Measurements from ENCODE around the gene UBE2V1. TPM values are rescaled to one million over a fixed set of nuclear protein-coding genes. Genes with fewer than 3 reads are reported as not detected.
"Not testable (repeated sequence)": the region's sequence is repeated elsewhere in the genome, so short reads cannot be mapped to it uniquely, and the experiment has no call there.

Gene UBE2V1
- polyA plus RNA-seq, 1 donor, result 112 TPM

DNA sequence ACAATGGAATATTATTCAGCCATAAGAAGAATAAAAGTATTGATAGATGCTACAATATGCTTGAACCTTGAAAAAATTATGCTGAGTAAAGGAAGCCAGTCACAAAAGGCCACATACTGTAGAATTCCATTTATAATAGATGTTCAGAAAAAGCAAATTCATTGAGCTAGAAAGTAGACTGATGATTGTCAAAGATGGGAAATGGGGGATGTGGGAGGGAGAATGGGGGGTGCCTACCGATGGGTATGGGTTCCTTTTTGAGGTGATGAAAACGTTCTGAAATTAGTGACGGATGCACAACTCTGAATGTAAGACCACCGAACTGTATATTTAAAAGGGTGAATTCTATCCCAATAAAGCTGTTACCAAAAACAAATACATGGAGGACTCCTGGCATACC lies 18.4 kb downstream of the UBE2V1 start:
- no peak for DNase-seq

DNA sequence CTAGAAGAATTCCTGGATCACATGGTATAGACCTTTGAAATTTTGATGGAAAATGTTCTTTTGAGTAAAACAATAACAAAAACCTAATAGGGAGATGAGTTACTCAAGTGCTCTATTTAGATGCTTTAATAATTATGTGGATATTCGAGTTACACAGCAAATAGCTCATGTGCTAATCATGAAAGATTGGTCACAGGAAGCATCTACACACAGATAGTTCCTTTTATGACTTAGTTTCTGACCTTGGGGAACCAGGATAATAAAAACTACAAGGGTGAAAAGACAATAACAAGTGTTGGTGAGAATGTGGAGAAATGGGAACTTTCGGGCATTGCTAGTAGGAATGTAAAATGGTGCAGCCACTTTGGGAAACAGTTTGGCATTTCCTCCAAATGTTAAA lies 19.7 kb downstream of the UBE2V1 start:
- no peak for DNase-seq

DNA sequence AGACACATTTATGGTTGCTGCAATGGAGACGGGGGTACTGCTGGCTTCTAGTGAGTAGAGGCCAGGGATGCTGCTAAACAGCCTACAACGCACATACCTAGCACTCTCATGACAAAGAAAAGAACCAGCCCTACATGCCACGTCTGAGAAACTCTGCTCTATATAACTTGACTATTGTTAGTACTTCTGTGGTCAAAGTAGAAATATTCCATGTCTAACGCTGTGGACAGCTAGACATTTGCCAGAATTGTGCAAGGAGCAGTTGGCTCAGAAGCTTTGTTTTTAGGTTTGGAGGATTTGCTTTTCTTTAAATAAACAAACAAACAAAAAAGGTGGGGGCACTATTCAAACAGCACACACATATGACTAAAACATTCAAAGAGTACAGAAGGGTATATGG lies 20.5 kb downstream of the UBE2V1 start:
- no peak for DNase-seq

DNA sequence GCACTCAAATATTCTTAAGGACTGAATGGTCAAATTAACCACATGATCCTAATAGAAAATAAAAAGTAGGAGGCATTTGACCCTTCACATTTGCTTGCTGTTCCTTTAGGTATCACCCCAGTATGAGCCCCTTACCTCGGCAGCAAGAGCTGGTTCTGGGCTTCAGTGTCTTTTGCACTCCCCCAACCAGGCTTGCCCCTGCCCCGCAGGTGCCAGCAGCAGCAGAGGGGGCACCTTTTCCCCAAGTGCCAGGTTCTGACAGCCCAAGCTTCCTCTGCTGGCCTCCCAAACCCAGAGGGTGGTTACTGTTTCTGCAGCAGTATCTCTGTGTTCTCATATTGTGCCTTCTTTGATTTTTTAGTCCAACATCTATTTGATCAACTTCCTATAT lies 23.2 kb downstream of the UBE2V1 start:
- no peak for DNase-seq

DNA sequence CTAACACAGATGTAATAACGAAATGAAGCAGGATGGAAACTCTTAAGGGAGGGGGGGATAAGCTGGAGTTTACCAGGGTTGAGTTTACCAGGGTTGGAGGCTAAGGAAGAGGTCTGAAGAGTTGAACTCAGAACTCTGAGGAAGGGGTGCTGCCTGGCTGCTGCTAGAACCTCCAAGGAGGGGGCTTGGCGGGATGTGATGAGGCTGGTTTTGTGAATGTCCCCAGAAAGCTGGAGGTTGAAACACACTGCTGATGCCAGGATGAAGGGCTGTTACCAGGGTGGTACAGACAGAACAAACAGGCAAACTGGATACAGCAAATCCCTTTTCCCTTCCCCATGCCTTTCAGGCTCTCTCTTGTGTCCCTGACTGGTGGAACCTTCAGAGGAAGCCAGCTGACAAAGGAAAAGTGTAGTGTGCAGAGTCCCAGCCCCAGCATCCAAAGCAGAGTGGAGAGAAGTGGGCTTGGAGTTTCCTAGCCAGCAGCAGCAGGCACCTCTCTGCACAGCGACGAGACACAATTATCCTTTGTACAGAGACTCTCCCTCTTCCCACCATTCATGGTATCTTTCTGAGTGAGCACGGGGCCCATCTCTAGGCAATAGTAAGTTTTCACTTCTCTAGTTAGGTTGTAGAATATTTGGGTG lies 23.7 kb downstream of the UBE2V1 start:
- DNase-seq, result no peak

DNA sequence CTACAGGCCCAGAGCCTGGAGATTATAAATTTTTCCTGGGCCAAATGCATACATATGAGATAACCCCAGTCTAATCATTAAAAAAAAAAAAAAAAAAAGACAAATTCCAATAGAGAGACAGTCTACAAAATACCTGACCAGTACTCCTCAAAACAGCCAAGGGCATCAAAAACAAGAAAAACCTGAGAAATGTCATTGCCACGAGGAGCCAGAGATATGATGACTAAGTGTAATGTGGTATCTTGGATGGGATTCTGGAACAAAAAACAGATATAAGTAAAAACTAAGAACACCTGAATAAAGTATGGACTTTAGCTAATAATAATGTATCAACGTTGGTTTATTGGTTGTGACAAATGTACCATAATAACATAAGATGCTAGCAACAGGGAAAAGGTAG lies 24.9 kb downstream of the UBE2V1 start:
- no peak for DNase-seq

DNA sequence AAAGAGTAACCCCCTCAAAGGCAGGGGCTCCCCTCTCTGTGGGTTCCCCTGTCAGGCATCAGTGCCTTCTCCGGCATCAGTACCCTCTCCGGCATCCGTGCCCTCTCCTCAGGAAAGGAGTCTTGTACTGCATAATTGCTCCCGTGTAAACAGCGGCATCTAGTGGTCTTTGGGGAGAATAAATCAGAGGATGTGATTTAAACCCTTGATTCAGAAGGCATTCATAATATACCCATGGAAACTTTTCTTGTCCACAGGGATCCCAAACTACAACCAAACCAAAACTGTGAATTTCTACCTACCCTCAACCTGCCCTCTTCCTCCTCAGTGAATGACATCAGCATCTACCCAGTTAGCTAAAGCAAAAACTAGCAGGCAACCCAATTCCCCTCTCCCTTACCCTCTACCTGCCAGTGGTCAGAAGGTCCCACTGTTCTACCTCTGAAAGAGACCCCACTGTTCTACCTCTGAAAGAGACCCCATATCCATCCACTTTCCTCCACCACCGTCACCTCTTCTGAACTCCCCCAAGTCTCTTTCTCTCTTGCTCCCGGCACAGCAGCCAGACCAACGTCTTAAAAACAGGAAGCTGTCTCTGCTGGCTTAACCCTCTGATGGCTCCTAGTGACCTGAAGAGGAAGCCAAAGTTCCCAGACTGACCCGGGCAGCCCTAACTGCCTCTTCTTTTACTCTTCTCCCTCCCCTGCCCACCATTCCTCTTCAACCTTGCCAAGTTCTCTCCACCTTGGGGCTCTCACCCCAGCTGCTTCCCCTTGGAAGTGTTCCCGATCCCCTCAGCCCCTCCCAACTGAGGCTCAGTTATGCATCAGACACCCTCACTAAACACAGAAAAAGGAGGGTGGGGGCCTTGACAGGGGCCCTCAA lies 27.2 kb downstream of the UBE2V1 start:
- peak; percentile 46 for DNase-seq

DNA sequence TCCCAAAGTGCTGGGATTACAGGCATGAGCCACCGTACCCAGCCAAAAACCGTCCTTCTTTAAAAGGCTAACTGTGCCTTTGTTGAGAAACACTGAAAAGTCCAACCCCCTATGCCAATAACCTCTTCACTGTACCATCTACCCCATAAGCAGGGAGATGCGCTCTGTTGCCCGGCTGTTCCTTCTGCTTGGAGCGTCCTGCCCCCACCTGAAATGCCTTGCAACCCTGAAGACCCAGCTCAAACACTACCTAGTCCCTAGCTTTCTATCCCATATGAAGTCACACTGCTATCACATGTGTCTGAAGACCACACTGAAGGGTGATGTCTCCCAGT lies 27.8 kb downstream of the UBE2V1 start:
- DNase-seq, result no peak

DNA sequence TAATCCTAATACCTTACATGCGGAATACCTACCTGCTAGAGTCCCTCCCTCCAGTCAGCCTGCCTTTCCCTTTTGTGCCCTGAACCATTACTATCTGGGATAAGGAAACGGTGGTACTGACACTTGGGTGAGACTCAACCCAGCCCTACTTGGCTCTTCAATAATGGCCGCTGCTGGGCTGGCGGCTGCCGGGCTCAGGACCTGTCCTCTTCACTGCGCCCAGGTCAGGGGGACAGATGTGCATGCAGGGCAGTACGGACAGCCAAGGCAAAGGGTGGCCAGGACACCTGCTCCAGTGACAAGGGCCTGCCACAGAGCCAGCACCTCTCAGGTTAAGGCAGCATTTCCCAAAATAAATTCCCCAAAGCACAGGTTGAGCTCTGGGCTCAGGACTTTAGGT lies 29.9 kb downstream of the UBE2V1 start:
- no peak for DNase-seq

DNA sequence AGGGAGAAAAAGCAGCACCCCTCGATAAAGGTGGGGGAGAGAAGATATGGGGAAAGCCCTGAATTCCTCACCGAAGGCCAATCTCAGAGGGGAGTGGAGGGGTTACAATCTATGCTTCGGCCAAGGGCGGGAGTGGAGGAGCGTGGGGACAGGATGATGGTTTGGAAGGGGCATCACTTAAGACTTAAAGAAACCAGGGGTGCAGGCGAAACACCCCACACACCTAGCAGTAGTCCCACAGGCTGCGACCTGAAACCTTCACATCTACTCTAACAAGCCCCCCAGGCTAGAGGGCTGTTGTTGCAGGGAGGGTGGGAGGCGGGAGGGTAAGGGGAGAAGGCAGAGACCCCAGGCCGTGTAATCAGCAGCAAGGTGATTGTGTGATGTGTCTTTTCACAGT lies 30.9 kb downstream of the UBE2V1 start:
- DNase-seq, result not testable (repeated sequence)

DNA sequence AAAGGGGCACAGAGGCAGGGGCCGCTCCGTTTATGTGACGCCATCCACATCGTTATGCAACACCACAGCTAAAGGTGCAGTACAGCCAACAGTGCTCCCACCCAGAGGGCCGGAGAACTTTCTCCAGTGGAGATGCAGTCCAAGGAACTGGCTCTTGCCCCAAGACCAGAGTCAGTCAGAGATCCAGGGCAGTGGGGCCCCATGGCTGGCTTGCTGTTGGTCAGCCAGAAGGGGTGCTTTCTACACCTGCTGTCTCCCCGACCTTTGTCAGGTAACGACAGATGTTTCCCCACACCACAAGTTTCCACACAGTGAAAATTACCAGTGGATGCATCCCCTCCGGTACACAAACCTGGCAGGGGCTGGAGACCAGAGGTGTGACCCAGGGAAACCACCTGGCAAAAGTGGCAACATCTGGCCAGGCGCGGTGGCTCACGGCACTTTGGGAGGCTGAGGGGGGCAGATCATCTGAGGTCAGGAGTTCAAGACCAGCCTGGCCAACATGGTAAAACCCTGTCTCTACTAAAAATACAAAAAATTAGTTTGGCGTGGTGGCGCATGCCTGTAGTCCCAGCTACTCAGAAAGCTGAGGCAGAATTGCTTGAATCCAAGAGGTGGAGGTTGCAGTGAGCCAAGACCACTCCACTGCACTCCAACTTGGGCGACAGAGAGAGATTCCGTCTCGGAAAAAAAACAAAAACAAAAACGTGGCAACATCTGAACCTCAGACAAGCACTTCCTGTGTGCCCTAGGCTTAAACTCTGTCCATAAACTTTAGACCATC lies 34.9 kb downstream of the UBE2V1 start:
- DNase-seq, result no peak

DNA sequence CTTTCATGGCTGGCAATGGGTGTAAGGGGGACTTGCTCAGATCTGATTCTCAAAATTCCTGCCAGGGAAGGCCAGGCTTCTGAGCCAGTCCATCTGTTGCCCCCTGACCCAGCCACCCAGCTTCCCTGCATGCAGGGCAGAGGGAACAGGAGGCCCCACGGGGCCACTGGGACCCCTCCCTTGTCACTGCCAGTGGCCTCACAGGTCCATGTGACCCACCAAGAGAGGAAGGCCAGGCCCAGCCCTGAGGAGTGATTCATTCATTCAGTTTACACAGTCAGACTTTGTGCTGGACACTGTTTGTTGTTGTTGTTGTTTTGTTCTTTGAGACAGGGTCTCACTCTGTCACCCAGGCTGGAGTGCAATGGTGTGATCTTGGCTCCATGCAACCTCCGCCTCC lies 39.5 kb downstream of the UBE2V1 start:
- DNase-seq, result no peak

DNA sequence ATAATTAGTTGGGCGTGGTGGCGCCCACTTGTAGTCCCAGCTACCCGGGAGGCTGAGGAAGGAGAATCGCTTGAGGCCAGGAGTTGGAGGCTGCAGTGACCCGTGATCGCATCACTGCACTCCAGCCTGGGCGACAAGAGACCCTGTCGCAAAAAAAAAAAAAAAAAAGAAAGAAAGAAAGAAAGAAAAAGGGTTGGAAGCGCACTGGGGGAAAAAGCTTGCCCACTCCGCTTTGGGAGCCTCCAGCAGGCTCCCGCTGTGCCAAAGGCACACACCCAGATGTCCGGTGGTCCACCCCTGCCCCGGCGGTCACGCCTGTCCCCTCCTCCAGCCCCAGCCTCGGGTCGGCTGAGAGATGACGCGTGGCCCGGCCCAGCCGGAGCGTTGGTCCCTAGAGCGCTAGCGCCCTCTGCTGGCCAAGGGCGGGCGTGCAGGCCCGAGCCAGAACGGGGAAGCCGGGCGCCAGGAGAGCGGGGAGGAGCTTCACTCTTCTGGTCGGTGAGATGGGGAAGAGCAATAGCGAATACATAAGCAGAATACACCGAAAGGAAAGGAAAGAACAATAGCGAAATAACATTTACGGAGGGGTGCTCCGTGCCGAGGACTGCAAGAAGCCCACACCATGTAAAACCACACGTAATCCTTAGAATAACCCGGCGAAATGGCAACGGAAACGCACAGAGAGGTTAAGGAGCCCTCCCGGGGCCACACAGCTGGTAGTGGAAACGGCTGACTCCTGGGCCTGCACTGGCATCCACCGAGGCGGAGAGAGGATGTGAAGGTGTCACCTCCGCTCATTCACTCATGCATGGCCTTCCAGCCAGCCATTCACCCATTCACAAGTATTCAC lies 41.7 kb downstream of the UBE2V1 start:
- peak; percentile 90 for DNase-seq

DNA sequence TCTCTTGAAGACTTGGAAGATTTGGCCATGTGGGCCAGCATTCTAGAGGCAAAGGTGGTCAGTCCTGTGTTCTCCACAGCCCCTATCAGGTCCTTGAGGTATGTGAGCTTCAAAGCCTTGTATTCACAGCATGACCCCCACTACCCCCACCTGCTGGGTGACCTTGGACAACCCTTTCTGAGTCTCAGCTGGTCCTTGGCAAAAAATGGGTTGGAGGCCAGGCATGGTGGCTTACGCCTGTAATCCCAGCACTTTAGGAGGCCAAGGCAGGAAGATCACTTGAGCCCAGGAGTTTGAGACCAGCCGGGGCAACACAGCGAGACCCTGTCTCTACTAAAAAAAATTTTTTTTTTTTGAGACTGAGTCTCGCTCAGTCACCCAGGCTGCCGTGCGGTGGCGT lies 42.6 kb downstream of the UBE2V1 start:
- no peak for DNase-seq

DNA sequence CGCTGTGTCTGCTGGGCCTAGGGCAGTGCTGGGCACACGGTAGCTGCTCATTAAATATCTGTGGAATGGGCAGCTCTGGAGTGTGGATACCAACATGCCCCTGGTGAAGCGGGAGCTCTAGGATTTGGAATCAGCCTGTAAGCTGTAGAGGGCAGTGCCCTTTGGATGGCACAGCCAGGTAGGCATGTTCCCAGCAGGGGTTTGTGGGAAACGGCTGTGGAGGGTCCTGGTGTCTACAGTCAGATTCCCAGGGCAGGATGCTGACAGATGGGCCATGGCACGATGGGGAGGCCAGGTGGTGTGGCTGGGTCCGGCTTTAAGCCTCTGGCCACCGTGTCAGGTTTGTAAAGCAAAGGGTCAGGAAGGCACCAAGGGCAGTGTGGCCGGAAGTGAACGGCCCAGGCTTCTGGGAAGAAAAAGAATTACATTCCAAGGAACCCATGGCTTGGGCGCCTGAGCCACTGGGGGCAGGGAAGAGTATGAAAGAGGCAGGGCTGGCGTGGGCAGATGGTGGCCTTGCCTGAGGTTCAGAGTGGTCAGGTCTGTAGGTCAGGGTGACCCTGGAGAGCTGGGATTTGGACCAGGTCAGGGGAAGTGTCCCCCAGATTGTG lies 44.8 kb downstream of the UBE2V1 start:
- DNase-seq, result no peak

DNA sequence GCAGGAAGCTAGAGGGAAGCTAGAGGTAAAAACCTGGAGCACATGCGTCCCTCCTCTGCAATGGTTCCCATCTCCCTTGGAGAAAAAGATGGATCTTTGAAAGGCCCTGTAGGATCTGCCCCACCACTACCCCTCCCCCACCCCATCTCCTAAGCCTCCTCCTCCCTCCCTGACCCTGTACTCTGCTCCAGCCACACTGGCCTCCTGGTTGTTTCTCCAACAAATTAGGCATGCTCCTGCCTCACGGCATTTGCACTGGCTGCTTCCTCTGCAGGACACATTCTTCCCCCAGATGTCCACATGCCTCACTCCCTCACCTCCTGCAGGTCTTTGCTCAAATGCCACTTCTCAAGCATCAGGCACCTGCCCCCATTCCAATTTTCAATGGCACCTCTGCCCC lies 45.5 kb downstream of the UBE2V1 start:
- no peak for DNase-seq

DNA sequence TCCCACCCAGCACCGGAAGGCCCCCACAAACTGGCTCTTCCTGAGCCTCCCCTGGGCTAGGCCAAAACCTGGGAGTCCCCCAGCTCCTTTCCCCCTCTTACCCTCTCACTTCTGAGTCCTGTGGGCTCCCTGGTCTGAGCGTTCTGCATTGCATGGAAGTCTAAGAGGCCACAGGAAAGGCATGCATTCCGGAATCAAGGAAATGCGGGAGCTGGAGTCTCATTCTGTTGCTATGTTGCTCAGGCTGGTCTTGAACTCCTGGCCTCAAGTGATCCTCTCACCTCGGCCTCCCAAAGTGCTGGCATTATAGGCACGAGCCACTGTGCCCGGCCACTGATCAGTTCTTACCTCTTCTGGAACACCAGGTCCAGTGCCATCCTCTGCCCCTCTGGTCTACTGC lies 45.9 kb downstream of the UBE2V1 start:
- no peak for DNase-seq

DNA sequence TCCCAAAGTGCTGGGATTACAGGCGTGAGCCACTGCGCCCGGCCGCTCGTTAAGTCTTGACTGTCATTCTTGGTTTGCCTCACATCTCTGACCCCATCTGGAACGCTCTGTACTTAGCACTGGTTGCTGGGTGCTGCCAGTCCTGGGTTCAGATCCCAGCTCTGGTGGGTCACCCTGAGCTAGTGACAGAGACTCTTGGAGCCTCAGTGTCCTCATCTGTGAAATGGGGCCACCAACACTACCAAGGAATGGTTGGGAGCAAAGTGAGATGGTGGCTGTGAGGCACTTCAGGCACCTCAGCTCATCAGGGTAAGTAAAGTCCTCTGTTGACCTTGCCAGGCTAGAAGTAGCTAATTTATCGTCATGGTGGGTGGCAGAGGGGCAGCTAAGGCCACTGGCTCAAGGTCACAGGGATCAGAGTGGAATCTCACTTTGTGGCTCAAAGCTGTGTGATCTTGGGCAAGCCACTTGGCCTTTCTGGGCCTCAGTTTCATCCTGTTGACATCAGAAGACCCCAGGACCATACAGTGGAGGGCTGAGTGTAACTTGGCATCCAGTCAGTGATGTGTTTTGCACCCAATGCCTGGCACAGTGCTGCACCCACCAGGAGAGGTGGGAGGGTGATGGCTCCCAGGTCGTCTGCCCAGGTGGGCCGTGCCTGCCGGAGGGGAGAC lies 46.7 kb downstream of the UBE2V1 start:
- no peak for DNase-seq

DNA sequence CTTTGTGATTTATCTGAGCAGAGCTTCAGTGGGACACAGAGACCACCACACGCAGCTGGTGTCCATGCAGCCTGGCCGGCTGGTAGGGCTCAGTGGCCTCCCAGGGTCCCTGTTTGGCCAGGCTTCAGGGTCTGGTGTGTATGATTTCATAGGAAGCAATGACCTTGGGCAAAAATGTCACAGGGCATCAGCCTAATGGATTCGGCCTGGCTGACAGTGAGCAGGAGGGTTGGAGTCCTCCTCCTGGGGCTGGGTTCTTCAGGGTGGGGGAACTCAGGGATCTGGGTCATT lies 47.7 kb downstream of the UBE2V1 start:
- no peak for DNase-seq

DNA sequence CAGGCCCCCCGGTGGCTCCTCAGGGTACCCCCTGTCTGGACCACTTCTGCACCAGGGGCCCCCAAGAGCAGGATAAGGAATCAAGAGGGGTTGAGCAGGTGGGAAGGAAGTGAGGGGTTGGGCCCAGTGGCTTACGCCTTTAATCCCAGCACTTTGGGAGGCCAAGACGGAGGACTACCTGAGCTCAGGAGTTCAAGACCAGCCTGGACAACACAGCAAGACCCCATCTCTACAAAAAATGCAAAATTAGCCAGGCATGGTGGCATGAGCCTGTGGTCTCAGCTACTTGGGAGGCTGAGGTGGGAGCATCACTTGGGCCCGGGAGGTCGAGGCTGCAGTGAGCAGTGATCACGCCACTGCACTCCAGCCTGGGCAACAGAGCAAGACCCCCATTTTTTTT lies 49.2 kb downstream of the UBE2V1 start:
- not testable (repeated sequence) for DNase-seq

DNA sequence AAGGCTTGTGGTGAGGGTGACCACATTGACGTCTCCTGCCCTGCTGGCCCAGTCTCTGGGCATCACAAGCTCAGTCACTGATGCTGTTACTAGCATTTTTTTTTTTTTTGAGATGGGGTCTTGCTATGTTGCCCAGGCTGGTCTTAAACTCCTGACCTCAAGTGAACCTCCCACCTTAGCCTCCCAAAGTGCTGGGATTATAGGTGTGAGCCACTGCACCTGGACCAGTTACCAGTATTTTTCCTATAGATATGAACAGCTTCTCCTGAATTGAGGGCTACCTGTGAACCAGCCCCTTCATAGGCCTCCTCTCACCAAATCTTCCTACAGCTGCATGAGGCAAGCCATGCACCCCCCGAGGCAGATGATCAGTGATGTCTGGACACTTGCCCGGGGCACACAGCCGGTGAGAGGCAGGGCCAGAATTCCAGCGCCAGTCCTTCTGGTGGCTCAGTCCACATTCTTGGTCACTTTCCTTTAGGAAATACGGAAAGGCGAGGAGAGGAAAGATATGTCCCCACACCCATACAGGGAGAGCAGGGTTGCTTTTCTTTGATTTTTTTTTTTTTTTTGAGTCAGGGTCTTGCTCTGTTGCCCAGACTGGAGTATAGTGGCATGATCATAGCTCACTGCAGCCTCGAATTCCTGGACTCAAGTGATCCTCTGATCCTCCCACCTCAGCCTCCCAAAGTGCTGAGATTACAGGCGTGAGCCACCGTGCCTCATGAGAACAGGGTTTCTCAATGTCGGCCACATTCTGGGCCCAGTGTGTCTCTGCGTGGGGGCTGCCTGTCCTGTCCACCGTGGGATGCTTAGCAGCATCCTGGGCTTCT lies 50.7 kb downstream of the UBE2V1 start:
- no peak for DNase-seq

Data from hindlimb muscle (tissue), 1 donor.